Dedifferentiated amniotic fluid mesenchymal stem cell (primary cell): ENCODE results near the gene FAM43B.

Source experiments
- DNase-seq: peaks from one replicate; pipeline ENCODE4 v3.0.0-alpha.2; 2016; ENCODE audit errors: extremely low spot score

Gene FAM43B

GRCh38 chr1:20590306-20590777 lies 38.0 kb downstream of the FAM43B start:
- no peak for DNase-seq

- DNase-seq, result no peak
Measured at GRCh38 chr1:20593756-20594155, 41.4 kb downstream of the FAM43B start.

GRCh38 chr1:20594746-20595145 lies 42.4 kb downstream of the FAM43B start:
- DNase-seq, result no peak

DNA sequence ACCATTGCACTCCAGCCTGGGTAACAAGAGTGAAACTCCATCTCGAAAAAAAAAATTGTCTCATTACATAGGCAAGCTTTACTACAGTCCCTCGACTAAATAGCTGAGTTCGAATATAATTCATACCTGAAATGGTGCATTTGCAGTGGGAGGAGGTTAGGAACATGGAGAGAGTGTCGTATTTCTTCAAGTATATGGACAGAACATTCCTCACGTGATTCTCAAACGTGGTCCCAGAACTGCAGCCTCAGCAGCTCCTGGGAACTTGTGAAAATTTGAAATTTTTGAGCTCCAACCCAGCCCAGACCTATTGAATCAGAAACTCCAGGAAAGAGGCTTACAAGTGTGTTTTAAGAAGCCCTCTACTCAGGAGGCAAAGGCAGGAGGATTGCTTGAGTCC lies 43.7 kb downstream of the FAM43B start:
- no peak for DNase-seq

DNA sequence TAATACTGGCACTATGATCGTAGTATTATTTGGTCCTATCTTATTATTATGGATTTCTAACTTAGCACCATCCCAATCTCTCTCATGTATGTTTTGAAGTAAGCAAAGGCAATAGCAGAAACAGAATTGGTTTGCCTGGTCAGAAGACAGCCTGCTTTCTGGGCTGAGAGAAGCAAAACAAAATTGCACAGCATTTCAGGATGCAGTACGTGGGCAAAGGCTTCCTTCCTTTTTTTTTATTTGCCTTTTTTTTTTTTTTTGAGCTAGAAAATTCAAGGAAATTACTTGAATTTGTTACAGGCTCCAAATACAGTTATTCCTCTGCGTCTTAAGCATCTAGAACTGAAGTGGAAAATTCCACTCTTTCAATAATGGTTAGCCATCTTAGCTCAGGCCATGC lies 45.3 kb downstream of the FAM43B start:
- DNase-seq, result no peak

GRCh38 chr1:20600156-20600555 lies 47.8 kb downstream of the FAM43B start:
- no peak for DNase-seq

DNA sequence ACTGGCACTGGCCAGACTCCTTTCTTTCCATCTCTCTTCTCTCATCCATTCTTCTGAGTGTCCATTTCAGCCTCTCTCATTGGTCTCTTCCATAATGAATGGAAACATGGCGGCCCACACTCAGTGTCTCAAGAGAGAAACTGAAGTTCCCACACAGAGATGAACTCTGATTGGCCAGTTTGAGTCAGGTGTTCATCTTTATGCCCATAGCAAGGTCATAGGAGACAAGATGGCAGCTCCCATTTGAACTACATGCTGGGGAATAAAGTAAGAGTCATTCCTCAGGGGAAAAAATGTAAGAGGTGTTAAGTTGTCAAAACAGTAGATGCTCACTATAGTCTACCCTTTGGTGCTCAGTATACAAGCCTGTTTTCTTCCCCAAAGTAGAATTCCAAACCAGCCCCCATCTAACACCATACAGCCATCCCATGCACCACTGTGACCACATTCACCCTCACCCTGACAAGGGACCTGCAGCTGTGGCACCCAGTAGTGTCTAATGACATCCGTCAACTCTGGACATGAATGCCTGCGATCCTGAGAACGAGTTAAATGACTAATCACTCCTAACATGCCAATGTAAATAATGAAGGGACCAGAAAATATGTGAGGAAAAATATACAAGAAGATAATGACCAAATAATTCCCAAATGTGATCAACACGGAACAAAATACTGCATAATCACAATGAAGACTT lies 48.9 kb downstream of the FAM43B start:
- no peak for DNase-seq

DNA sequence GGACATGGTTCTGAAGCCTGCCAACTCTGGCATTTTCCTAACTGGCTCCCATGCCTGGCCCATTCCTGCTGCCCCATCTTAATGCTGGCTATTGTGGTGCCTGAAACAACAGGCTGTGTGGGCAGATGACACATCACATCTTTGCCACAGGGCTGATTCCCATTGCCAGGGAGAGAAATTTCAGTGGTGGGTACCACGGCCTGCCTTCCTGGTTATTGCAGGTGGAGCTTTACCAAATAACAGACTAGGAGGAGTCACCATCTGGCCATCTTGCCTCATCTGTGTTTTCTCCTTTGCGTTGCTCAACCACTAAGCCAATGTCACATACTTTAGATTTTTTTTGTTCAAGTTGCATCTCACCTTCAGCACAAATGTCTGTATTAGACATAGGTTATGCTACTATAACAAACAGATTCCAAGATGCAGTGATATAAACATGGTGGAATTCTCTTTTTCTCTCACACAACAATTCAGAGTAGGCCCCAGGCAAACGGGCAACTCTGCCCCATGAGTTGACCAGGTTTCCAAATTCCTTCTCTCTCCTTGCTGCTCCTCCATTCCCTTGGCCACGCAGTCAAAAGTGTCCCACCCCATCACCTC lies 50.6 kb downstream of the FAM43B start:
- no peak for DNase-seq

- peak; percentile 21 for DNase-seq
Measured at GRCh38 chr1:20603504-20604464, 51.4 kb downstream of the FAM43B start.
